Heart left ventricle (tissue), 13 donors: ENCODE results near the gene ADPRS.

Experiments
- CTCF ChIP-seq, 12 donors: fragments of 200-600 bp; sonication (generic) in 4 of 12; IDR thresholded peaks; one replicate each; pipeline versions ENCODE4 v1.5.0 to v1.8.0; 2018 to 2022; ENCODE audit warnings: antibody characterized with exemption in 12 of 12, mild to moderate bottlenecking in 5 of 12
- POLR2A ChIP-seq, 2 donors: fragments of 450-650 bp; IDR thresholded peaks; one replicate each; pipeline ENCODE4 v1.6.1; 2017; ENCODE audit warnings: antibody characterized with exemption in 2 of 2, mild to moderate bottlenecking in 2 of 2, moderate library complexity in 2 of 2
- donor health status: ischemic (EF 13 %, LVEDD 7.1; RV severe dilation, severe dysfunction).
- donor health status: DM: no; HTN: yes; CAD: no.
- donor health status: DM: no; HTN: no; CAD: no.
- donor health status: ischemic (EF 25% LVEDD 6.9; RV normal size, moderate dysfunction).
- donor health status: ischemic (EF 25% LVEDD 5.7; RV mildly dilated, moderate dysfunction).
- donor health status: ischemic (EF 35%, LVEDD 5.7; RV mildly dilated, moderate dysfunction).
- donor health status: nonischemic (EF 11% LVEDD 7.7; RV severe dilation, severe dysfunction).
- donor health status: DM: yes; HTN: yes; CAD: no.
- donor health status: PGD.
- donor health status: ischemic (EF 29% LVEDD 5.4; RV normal size, mild dysfunction).
- donor health status: nonischemic (EF 23%, LVEDD 6.1; RV moderate dilation, normal function).

GRCh38 chr1:36118447-36119204 is 29.9 kb downstream of the ADPRS start:
- TF ChIP-seq CTCF (IDR thresholded peaks at IDR 0.05) (no peak), POLR2A (IDR thresholded peaks at IDR 0.05) (no peak)
